ENCODE measurements around the gene SYT9. TPM values are rescaled to one million over a fixed set of nuclear protein-coding genes. Genes with fewer than 3 reads are reported as not detected.

Gene SYT9
- total and polyA plus RNA-seq, 4 donors: 0.05 to 5.4 (median 2.6) TPM

DNA sequence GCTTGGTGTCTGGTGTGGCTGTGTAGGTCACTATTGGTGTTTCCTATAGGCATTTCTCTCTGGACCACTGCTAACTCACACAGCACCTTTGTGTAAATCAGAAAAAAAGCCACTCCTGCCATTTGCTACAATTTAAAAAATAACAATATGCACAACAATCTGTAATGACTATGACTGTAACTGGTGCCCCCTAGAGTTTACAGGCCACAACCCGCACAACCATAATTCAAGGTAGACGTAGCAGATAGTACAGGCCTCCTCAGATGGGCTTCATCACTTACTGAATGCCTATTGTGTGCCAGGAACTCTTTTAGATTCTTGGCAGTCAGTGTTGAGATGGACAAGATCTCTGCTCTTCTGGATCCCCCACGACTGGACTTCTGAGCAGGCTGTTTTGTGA lies 47.7 kb downstream of the SYT9 start:
- WGBS: 83% methylated on average over 3 of the region's 3 CpGs
- no peak overlapping the region for H3K27ac ChIP-seq (ENCODE audit: low read depth in 1 of 2, low read length in 2 of 2)
- H3K36me3 ChIP-seq (ENCODE audit: control insufficient read depth in 4 of 4, insufficient read depth in 3 of 4, low read depth in 1 of 4, low read length in 3 of 4): no peaks in the 10 kb centered on the region
- no peak overlapping the region for H3K4me3 ChIP-seq (ENCODE audit: low read depth in 1 of 3, low read length in 3 of 3)
- no peak for DNase-seq (ENCODE audit: low spot score)
- no peak overlapping the region for H3K9ac ChIP-seq (ENCODE audit: low read depth in 1 of 2, low read length in 2 of 2)
- no peaks in the 10 kb centered on the region for H3K9me3 ChIP-seq (ENCODE audit: control insufficient read depth in 4 of 4, low read length in 3 of 4)
- no peaks in the 10 kb centered on the region for H3K4me1 ChIP-seq (ENCODE audit: control insufficient read depth in 4 of 4, insufficient read depth in 4 of 4, low read length in 3 of 4)
- H3K27me3 ChIP-seq (ENCODE audit: control insufficient read depth in 4 of 4, insufficient read depth in 4 of 4, low read length in 3 of 4): no peaks in the 10 kb centered on the region
- TF ChIP-seq RAD21 (IDR thresholded peaks at IDR 0.05): no peak
- TF ChIP-seq, protein P1, sequence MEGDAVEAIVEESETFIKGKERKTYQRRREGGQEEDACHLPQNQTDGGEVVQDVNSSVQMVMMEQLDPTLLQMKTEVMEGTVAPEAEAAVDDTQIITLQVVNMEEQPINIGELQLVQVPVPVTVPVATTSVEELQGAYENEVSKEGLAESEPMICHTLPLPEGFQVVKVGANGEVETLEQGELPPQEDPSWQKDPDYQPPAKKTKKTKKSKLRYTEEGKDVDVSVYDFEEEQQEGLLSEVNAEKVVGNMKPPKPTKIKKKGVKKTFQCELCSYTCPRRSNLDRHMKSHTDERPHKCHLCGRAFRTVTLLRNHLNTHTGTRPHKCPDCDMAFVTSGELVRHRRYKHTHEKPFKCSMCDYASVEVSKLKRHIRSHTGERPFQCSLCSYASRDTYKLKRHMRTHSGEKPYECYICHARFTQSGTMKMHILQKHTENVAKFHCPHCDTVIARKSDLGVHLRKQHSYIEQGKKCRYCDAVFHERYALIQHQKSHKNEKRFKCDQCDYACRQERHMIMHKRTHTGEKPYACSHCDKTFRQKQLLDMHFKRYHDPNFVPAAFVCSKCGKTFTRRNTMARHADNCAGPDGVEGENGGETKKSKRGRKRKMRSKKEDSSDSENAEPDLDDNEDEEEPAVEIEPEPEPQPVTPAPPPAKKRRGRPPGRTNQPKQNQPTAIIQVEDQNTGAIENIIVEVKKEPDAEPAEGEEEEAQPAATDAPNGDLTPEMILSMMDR (IDR thresholded peaks at IDR 0.05; ENCODE audit: low read depth, low read length, missing input control): no peak
- no peak for TF ChIP-seq NR2F2 (IDR thresholded peaks at IDR 0.05)
- TF ChIP-seq EGR1 (IDR thresholded peaks at IDR 0.05; ENCODE audit: low read depth in 2 of 2): no peak
- no peak for TF ChIP-seq FOXA1 (IDR thresholded peaks at IDR 0.05)
- TF ChIP-seq TAF1 (conservative IDR thresholded peaks at IDR 0.05): no peak

DNA sequence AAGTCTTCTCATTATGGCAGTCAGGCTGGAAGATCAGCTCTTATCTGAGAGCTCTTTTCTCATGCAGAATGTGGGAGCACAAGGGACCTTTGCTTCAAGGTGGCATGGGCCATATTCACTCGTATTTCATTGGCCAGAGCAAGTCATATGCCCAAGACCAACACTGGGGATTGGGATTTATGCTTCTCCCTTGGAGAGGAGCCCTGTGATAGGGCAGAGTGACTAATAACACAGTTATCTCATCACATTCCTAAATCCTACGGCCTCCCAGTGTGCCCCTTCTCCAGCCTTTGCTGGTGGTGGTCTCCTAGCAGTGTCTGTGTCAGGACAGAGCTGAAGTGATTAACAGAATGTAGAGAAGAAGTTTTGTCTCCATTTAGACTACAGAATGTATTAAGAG lies 48.6 kb downstream of the SYT9 start:
- Histone ChIP-seq H3K9ac (ENCODE audit: low read depth in 1 of 2, low read length in 2 of 2) (no peak overlapping the region), H3K9me3 (ENCODE audit: control insufficient read depth in 4 of 4, low read length in 3 of 4) (no peaks in the 10 kb centered on the region), H3K36me3 (ENCODE audit: control insufficient read depth in 4 of 4, insufficient read depth in 3 of 4, low read depth in 1 of 4, low read length in 3 of 4) (no peaks in the 10 kb centered on the region), H3K4me1 (ENCODE audit: control insufficient read depth in 4 of 4, insufficient read depth in 4 of 4, low read length in 3 of 4) (no peaks in the 10 kb centered on the region), H3K27ac (ENCODE audit: low read depth in 1 of 2, low read length in 2 of 2) (no peak overlapping the region), H3K27me3 (ENCODE audit: control insufficient read depth in 4 of 4, insufficient read depth in 4 of 4, low read length in 3 of 4) (no peaks in the 10 kb centered on the region), H3K4me3 (ENCODE audit: low read depth in 1 of 3, low read length in 3 of 3) (no peak overlapping the region)
- DNase-seq (ENCODE audit: low spot score): no peak
- WGBS: 74% methylated on average over 2 of the region's 2 CpGs
- TF ChIP-seq SP1 (IDR thresholded peaks at IDR 0.05) (no peak), RAD21 (IDR thresholded peaks at IDR 0.05) (no peak), FOXA2 (IDR thresholded peaks at IDR 0.05) (no peak), HNF4A (conservative IDR thresholded peaks at IDR 0.05) (no peak), GABPA (IDR thresholded peaks at IDR 0.05 in 1 of 2, conservative IDR thresholded peaks at IDR 0.05 in 1 of 2) (no peak), NR2F2 (IDR thresholded peaks at IDR 0.05) (no peak), RXRA (IDR thresholded peaks at IDR 0.05) (no peak), TAF1 (conservative IDR thresholded peaks at IDR 0.05) (no peak), JUND (IDR thresholded peaks at IDR 0.05) (no peak), YY1 (IDR thresholded peaks at IDR 0.05) (no peak), FOXA1 (IDR thresholded peaks at IDR 0.05) (no peak), EGR1 (IDR thresholded peaks at IDR 0.05; ENCODE audit: low read depth in 2 of 2) (no peak), HNF4G (IDR thresholded peaks at IDR 0.05) (no peak)
- TF ChIP-seq, protein P2, sequence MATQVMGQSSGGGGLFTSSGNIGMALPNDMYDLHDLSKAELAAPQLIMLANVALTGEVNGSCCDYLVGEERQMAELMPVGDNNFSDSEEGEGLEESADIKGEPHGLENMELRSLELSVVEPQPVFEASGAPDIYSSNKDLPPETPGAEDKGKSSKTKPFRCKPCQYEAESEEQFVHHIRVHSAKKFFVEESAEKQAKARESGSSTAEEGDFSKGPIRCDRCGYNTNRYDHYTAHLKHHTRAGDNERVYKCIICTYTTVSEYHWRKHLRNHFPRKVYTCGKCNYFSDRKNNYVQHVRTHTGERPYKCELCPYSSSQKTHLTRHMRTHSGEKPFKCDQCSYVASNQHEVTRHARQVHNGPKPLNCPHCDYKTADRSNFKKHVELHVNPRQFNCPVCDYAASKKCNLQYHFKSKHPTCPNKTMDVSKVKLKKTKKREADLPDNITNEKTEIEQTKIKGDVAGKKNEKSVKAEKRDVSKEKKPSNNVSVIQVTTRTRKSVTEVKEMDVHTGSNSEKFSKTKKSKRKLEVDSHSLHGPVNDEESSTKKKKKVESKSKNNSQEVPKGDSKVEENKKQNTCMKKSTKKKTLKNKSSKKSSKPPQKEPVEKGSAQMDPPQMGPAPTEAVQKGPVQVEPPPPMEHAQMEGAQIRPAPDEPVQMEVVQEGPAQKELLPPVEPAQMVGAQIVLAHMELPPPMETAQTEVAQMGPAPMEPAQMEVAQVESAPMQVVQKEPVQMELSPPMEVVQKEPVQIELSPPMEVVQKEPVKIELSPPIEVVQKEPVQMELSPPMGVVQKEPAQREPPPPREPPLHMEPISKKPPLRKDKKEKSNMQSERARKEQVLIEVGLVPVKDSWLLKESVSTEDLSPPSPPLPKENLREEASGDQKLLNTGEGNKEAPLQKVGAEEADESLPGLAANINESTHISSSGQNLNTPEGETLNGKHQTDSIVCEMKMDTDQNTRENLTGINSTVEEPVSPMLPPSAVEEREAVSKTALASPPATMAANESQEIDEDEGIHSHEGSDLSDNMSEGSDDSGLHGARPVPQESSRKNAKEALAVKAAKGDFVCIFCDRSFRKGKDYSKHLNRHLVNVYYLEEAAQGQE (IDR thresholded peaks at IDR 0.05): no peak
- TF ChIP-seq, protein P3, sequence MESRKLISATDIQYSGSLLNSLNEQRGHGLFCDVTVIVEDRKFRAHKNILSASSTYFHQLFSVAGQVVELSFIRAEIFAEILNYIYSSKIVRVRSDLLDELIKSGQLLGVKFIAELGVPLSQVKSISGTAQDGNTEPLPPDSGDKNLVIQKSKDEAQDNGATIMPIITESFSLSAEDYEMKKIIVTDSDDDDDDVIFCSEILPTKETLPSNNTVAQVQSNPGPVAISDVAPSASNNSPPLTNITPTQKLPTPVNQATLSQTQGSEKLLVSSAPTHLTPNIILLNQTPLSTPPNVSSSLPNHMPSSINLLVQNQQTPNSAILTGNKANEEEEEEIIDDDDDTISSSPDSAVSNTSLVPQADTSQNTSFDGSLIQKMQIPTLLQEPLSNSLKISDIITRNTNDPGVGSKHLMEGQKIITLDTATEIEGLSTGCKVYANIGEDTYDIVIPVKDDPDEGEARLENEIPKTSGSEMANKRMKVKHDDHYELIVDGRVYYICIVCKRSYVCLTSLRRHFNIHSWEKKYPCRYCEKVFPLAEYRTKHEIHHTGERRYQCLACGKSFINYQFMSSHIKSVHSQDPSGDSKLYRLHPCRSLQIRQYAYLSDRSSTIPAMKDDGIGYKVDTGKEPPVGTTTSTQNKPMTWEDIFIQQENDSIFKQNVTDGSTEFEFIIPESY (IDR thresholded peaks at IDR 0.05): no peak
- TF ChIP-seq, protein P4, sequence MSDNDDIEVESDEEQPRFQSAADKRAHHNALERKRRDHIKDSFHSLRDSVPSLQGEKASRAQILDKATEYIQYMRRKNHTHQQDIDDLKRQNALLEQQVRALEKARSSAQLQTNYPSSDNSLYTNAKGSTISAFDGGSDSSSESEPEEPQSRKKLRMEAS (IDR thresholded peaks at IDR 0.05): no peak
- TF ChIP-seq, protein P1 (IDR thresholded peaks at IDR 0.05; ENCODE audit: low read depth, low read length, missing input control): no peak
- TF ChIP-seq, protein P5, sequence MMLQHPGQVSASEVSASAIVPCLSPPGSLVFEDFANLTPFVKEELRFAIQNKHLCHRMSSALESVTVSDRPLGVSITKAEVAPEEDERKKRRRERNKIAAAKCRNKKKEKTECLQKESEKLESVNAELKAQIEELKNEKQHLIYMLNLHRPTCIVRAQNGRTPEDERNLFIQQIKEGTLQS (IDR thresholded peaks at IDR 0.05): no peak

Measured in liver (tissue), 9 donors.